Stimulated activated naive CD4-positive, alpha-beta T cell treated with Interleukin-2 at 50 U/mL for 16 hours (primary cell): ENCODE measurements around the gene RIF1.
"Not testable (repeated sequence)": the region's sequence is repeated elsewhere in the genome, so short reads cannot be mapped to it uniquely, and the experiment has no call there.

Experiments used
- DNase-seq: peaks from one replicate; lab custom pipeline; 2025; lab: John Stamatoyannopoulos, UW

Gene RIF1

GRCh38 chr2:151409601-151410484 is at the start of gene RIF1:
TSS of gene RIF1 (plus strand) at chr2:151409902. CDS start at chr2:151410424, 522 bp downstream.
- peak; percentile 76 for DNase-seq

GRCh38 chr2:151361674-151362370 is 47.9 kb upstream of the RIF1 start:
- no peak for DNase-seq

GRCh38 chr2:151363709-151364108 is 46.0 kb upstream of the RIF1 start:
- DNase-seq: no peak

- DNase-seq: no peak
These were observed 42.1 kb upstream of the RIF1 start for GRCh38 chr2:151367571-151367970.

- no peak for DNase-seq
These were observed 35.3 kb upstream of the RIF1 start for GRCh38 chr2:151374436-151374835.

GRCh38 chr2:151379169-151379568 is 30.5 kb upstream of the RIF1 start:
- DNase-seq: no peak

GRCh38 chr2:151380580-151381235 is 29.0 kb upstream of the RIF1 start:
- DNase-seq: no peak

GRCh38 chr2:151381266-151381665 is 28.4 kb upstream of the RIF1 start:
- no peak for DNase-seq

- no peak for DNase-seq
These were observed 21.7 kb upstream of the RIF1 start for GRCh38 chr2:151388011-151388410.

- DNase-seq: no peak
These were observed 18.3 kb upstream of the RIF1 start for GRCh38 chr2:151391436-151391835.

- no peak for DNase-seq
These were observed 15.2 kb upstream of the RIF1 start for GRCh38 chr2:151394509-151394908.

GRCh38 chr2:151395509-151396374 is 14.0 kb upstream of the RIF1 start:
- DNase-seq: no peak

GRCh38 chr2:151399981-151400380 is 9.7 kb upstream of the RIF1 start:
- DNase-seq: no peak

- DNase-seq: no peak
These were observed 8.6 kb upstream of the RIF1 start for GRCh38 chr2:151401149-151401548.

GRCh38 chr2:151403914-151404313 is 5.8 kb upstream of the RIF1 start:
- no peak for DNase-seq

- no peak for DNase-seq
These were observed 4.3 kb upstream of the RIF1 start for GRCh38 chr2:151405376-151405775.

GRCh38 chr2:151407281-151407680 is 2.4 kb upstream of the RIF1 start:
- DNase-seq: no peak

GRCh38 chr2:151408788-151409600 is 708 bp upstream of the RIF1 start:
- no peak for DNase-seq

- DNase-seq: peak; percentile 35
These were observed 758 bp downstream of the RIF1 start for GRCh38 chr2:151410485-151410834.

GRCh38 chr2:151417650-151418049 is 7.9 kb downstream of the RIF1 start:
- no peak for DNase-seq

- DNase-seq: not testable (repeated sequence)
These were observed 12.0 kb downstream of the RIF1 start for GRCh38 chr2:151421681-151422080.
